Measurements from ENCODE around the gene TMBIM1. TPM values are rescaled to one million over a fixed set of nuclear protein-coding genes. Genes with fewer than 3 reads are reported as not detected.

The TMBIM1 gene
- total RNA-seq, 2 donors from 2014 or later, result 324 to 369 TPM

DNA sequence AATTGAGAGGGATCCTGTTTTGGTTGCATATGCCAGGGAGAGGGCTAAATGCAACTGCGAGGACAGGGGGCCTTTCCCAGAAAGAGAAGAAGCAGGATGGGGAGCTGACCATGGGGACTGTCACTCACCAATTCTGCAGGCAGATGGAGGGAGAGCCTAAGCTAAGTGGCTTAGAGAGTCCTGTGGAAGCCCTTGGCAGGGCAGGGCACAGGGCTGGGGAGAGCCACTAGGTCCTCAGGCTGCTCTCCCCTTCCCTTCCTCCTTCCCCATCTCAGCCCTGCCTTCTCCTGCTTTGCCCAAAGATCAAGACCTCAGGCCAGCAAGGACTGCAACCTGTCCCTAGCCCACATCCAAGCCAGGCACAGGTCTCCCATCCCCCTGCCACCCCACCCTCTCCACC, 40.0 kb upstream of the TMBIM1 start:
- Histone ChIP-seq H3K36me3 (no peaks in the 10 kb centered on the region), H3K27ac (peak overlapping the region in 1 of 2 donors; percentile 53), H3K4me3 (no peak overlapping the region), H3K9me3 (no peaks in the 10 kb centered on the region), H3K4me1 (ENCODE audit: control insufficient read depth in 1 of 2, low read depth in 2 of 2) (peaks cover 8 to 23% of the 10 kb centered on the region in 2 donors), H3K27me3 (replicated peaks; ENCODE audit: insufficient read depth) (no peaks in the 10 kb centered on the region)
- TF ChIP-seq CTCF (IDR thresholded peaks at IDR 0.05), result no peak
- DNase-seq (ENCODE audit: low spot score), result no peak
- no peak for ATAC-seq (ENCODE audit: insufficient number of reproducible peaks, low FRiP score, low read depth)

DNA sequence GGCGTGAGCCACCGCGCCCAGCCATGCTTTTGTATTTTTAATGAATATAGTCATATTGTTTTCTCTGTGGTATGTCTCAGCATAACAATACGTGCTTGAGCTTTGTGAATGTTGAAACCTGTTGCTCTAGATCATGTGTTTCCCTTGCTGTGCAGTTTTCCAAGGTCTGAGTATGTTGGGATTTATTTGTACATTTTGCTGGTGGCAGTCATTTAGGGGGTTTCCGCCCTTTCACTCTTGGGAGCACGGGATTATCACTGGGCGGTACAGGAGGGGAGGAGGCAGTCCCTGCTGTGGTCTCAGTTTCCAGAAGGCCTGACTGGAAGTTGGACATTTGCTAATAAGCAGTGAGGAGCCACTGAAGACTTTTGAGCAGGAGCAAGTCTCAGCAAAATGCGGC, 39.4 kb upstream of the TMBIM1 start:
- Histone ChIP-seq H3K9me3 (no peaks in the 10 kb centered on the region), H3K4me3 (no peak overlapping the region), H3K36me3 (no peaks in the 10 kb centered on the region), H3K27ac (peak overlapping the region in 1 of 2 donors; percentile 53), H3K4me1 (ENCODE audit: control insufficient read depth in 1 of 2, low read depth in 2 of 2) (peaks cover 8 to 29% of the 10 kb centered on the region in 2 donors), H3K27me3 (replicated peaks; ENCODE audit: insufficient read depth) (no peaks in the 10 kb centered on the region)
- ATAC-seq (ENCODE audit: insufficient number of reproducible peaks, low FRiP score, low read depth), result no peak
- TF ChIP-seq CTCF (IDR thresholded peaks at IDR 0.05), result no peak
- DNase-seq (ENCODE audit: low spot score), result no peak

DNA sequence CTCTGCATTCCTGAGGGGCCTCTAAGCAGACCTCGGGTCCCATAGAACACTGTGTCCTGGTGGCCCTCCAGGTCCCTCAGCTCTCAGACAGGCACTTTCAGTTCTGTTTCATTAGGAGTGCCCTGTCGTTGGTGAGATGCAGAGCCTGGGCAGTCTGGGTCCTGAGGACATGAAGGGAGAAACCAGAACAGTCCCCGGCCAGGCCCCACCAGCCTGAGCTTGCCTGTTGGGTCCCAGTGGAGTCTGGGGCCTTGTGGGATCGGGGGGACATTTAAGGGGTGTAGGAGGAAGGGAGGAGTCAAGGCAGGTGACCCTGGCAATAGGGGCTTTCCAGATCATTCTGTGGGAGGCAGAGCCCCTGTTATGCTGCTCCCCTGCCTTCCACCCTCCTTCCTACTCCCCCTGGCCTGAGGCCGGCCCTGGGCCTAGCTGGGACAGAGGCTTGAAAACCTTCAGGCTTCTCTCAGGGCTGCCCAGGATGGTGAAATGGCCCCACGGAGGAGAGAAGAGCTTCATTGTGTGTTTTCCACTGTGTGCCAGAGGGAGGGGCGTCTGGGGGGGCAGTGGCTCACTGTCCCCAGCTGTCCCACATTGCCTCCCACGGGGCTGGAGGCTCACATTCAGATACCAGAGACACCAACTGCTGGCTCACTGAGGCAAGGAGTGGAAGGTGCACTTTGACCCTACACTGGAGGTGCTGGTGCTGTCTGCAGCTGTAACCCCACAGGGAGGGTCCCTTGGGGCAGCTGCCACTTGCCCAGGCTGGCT, 37.7 kb upstream of the TMBIM1 start:
- H3K27me3 ChIP-seq (replicated peaks; ENCODE audit: insufficient read depth), result no peaks in the 10 kb centered on the region
- peaks cover 8 to 33% of the 10 kb centered on the region in 2 donors for H3K4me1 ChIP-seq (ENCODE audit: control insufficient read depth in 1 of 2, low read depth in 2 of 2)
- H3K27ac ChIP-seq, result peak overlapping the region; percentile 45 to 46
- TF ChIP-seq CTCF (IDR thresholded peaks at IDR 0.05), result no peak
- DNase-seq (ENCODE audit: low spot score), result no peak
- H3K36me3 ChIP-seq, result no peaks in the 10 kb centered on the region
- no peaks in the 10 kb centered on the region for H3K9me3 ChIP-seq
- H3K4me3 ChIP-seq, result no peak overlapping the region
- ATAC-seq (ENCODE audit: insufficient number of reproducible peaks, low FRiP score, low read depth), result no peak

GRCh38 chr2:218329027-218329825, 36.9 kb upstream of the TMBIM1 start:
- no peaks in the 10 kb centered on the region for H3K9me3 ChIP-seq
- H3K27me3 ChIP-seq (replicated peaks; ENCODE audit: insufficient read depth), result no peaks in the 10 kb centered on the region
- no peaks in the 10 kb centered on the region for H3K36me3 ChIP-seq
- H3K27ac ChIP-seq, result peak overlapping the region; percentile 45 to 46
- ATAC-seq (ENCODE audit: insufficient number of reproducible peaks, low FRiP score, low read depth), result no peak
- DNase-seq (ENCODE audit: low spot score), result no peak
- peak overlapping the region; percentile 30 for H3K4me3 ChIP-seq
- peaks cover 8 to 39% of the 10 kb centered on the region in 2 donors for H3K4me1 ChIP-seq (ENCODE audit: control insufficient read depth in 1 of 2, low read depth in 2 of 2)
- TF ChIP-seq CTCF (IDR thresholded peaks at IDR 0.05), result no peak

- H3K27me3 ChIP-seq (replicated peaks; ENCODE audit: insufficient read depth), result no peaks in the 10 kb centered on the region
- TF ChIP-seq CTCF (IDR thresholded peaks at IDR 0.05), result no peak
- peaks cover 14 to 48% of the 10 kb centered on the region in 2 donors for H3K4me1 ChIP-seq (ENCODE audit: control insufficient read depth in 1 of 2, low read depth in 2 of 2)
- H3K4me3 ChIP-seq, result no peak overlapping the region
- no peaks in the 10 kb centered on the region for H3K9me3 ChIP-seq
- H3K27ac ChIP-seq, result peak overlapping the region in 1 of 2 donors; percentile 5
- ATAC-seq (ENCODE audit: insufficient number of reproducible peaks, low FRiP score, low read depth) (no peak), DNase-seq (ENCODE audit: low spot score) (no peak)
- H3K36me3 ChIP-seq, result no peaks in the 10 kb centered on the region
These were observed 36.0 kb upstream of the TMBIM1 start for GRCh38 chr2:218328294-218328693.

Data from thoracic aorta (tissue), 2 donors.